Measurements from ENCODE around the gene TMEM203.

Gene TMEM203

DNA sequence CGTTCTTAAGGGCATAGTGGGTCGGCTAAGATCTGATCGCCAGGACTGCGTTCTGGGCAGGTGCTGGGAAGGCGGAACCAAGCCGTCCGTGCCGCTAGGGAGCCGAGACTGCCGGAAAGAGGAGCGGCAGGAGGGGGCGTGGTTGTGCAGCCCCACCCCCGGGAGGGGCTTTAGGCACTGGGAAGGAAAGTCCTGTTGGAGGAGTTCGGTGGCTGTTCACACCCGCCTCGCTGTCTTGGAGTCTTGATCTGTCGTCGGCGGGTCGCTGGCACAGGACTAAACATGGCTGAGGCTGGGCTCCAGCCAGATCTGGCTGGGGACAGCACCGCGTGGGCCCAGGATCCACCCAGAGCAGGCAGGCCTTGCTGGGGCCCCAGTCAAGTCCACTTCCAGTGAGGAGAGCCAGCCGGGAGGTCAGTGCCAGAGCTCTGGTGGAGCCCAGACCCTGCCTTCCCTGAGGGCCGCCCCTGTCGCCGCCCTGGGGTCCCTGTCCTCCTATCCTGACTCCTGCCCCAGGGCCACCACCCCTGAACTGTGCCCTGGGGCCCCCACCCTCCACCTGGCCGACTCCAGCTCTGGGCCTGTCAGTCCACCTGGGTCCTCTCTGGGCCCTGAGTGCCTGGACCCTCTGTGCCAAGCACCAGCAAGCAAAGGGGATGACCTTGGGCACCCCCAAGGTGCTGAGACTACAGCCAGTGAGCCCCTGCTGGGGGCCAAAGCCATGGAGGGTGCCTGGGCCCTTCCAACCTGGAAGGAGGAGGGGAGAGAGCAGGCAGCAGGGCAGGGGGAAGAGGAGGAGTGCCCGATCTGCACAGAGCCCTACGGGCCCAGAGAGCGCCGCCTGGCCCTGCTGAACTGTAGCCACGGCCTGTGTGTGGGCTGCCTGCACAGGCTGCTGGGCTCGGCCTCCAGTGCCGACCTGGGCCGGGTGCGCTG lies 12.1 kb upstream of the TMEM203 start:
- no peak for DNase-seq

DNA sequence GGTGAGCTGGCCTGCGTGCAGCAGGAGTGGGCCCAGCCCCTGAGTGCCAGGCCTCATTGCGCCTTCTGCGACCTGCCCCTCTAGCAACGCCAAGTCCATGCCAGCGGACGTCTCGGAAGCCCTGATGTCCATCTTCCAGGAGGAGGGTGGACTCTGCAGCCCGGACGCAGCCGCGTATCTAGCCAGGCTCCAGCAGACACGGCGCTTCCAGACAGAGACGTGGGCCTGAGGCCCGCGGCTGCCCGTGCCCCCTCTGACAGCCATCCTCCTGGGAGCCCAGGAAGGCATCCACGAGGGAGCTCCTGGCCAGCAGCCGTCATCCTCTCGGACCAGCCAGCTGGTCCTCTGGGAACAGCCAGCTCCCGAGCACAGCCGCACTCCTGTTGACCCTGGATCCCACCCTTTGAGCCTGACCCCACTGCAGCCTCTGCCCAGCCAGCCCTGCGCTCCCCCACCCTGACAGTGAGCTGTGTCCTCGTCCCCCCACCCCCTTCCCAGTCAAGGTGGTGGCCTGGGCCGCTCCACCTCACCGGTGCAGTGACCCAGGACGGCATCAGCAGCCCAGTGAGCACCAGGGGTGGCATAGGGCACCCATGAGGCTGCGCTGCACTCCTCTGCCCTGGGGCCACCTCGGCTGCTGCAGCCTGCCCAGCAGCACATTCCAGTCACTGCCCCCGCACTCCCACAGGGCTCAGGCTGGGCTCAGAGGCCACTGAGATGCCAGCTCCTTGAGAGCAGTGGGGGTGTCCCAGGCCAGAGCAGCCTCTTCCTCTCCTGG lies 10.9 kb upstream of the TMEM203 start:
- DNase-seq, result no peak

- DNase-seq, result no peak
Measured at GRCh38 chr9:137215196-137215986, 9.9 kb upstream of the TMEM203 start.

- DNase-seq, result no peak
Measured at GRCh38 chr9:137214620-137215019, 9.2 kb upstream of the TMEM203 start.

DNA sequence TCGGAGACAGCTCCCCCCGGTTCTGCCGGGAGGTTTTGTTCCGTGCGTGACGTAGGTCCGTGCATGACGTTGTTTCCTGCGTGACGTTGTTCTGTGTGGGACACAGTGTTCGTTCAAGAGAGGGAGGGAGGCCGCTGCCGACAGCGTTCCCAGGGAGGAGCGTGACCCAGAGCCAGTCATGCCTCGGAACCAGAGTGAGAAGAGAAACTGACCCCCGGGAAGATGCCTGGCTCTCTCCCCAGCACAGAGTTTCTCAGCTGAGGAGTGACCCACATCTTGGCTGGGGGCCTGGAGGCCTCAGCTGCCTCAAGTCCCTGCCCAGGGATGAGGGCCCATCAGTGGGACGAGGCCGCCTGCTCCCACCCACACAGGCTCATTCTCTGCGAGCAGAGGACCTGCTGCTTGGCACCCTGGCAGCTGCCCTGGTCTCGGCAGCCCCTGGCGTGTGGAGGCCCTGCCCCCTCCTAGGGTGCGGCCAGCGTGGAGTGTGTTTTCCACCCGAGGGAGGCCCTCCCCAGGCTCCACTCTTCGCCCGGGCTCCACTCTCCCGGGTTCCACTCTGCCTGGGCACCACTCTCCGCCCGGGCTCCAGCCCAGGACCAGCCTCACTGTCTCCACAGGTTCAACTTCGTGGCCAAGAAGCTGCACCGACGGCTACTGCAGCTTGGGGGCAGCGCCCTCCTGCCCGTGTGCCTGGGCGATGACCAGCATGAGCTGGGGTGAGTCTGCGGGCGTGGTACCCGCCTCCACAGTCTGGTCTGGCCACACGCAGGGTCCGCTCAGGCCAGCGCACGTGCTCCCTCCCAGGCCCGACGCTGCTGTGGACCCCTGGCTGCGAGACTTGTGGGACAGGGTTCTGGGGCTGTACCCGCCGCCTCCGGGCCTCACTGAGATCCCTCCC lies 8.0 kb upstream of the TMEM203 start:
- DNase-seq, result no peak

GRCh38 chr9:137212520-137212919 lies 7.1 kb upstream of the TMEM203 start:
- no peak for DNase-seq

- no peak for DNase-seq
Measured at GRCh38 chr9:137211532-137211931, 6.1 kb upstream of the TMEM203 start.

- no peak for DNase-seq
Measured at GRCh38 chr9:137206602-137207001, 1.2 kb upstream of the TMEM203 start.

GRCh38 chr9:137204731-137205125 lies 720 bp downstream of the TMEM203 start:
- no peak for DNase-seq

GRCh38 chr9:137202966-137203365 lies 2.5 kb downstream of the TMEM203 start:
- no peak for DNase-seq

DNA sequence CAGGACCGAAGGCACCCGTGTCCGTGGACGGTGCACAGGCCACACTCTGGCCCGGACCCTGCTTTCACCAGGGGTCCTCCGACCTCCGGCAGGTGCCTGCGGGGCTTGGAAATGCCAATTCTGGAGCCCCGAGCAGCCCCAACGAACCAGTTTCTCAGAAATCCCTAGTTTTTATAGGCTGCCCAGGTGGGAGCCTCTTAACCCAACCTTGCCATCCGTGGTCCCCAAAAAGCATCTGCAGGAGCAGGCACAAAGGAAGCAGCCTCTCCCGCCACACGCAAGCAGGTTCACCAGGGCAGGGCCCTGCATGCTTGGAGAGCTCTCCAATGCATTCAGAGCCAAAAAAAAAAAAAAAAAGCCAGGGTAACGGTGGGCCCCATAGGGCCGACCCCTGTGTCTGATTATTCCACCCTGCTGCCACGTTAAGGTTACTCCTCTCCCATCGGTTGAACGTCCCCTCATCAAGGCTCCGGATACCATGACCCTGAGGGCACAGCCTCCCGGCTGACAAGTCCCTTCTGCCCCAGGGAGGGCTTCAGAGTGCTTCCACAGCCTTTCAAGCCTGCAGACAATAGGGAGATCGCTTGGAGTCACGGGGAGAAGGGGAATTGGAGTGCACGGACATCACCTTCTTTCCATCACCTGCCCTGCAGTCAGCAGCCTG lies 4.1 kb downstream of the TMEM203 start:
- no peak for DNase-seq

GRCh38 chr9:137200311-137201204 lies 4.9 kb downstream of the TMEM203 start, which contains the start of gene TPRN:
Gene TPRN, minus strand, starts transcription at chr9:137200741. Its CDS starts 30 bp downstream, at chr9:137200711.
- peak; percentile 100 for DNase-seq

DNA sequence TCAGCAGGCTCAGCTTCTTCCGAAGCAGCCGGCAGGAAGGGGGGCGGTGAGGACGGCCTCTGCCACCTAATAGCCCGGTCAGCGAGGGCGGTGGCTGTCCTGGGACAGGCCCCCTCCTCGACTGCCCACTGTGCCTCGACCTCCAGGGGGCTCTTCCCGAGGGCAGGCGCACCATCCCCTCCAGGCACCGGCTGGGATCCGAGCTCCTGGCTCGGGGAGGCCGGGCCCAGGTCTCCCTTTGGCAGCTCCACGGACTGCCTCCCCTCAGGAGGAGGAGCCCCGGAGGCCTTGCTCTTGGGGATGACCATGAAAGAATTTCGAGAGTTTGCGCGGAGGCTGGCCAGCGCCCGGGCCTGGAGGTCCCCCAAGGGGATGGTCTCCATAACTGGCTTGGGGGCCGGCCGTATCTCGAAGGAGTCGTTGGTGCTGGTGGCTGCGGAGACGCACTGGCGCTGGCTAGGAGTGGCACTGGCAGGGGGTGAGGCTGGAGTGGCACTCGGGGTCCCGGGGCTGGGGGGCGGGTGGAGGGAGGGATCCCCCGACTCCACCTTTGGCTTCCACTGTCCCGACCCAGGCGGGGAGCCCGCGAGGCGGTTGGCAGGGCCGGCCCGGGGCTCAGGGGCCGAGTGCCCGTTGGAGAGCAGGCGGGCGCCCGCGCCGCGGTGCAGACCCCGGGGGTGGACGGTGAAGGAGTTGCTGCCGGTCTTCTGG lies 5.9 kb downstream of the TMEM203 start:
- DNase-seq, result no peak

DNA sequence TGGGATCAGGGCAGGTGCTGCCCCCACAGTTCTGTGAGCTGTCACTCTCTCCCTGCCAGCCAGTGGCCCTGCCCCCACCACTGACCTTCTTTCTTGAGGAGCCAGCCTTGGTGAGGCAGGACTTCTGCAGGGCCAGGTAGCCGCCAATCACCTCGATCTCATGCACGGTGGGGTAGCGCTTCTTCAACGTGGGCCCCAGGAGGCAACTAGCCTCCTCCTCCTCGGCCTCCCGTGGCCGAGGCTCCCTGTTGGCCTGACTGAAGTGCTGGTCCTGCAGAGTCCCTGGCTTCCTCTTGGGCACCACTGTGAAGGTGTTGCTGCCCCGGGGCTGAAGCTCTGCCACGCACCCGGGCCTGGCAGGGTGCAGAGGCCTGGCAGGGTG lies 6.6 kb downstream of the TMEM203 start:
- no peak for DNase-seq

- DNase-seq, result no peak
Measured at GRCh38 chr9:137198051-137198901, 7.2 kb downstream of the TMEM203 start.

- no peak for DNase-seq
Measured at GRCh38 chr9:137195525-137196220, 9.8 kb downstream of the TMEM203 start.

DNA sequence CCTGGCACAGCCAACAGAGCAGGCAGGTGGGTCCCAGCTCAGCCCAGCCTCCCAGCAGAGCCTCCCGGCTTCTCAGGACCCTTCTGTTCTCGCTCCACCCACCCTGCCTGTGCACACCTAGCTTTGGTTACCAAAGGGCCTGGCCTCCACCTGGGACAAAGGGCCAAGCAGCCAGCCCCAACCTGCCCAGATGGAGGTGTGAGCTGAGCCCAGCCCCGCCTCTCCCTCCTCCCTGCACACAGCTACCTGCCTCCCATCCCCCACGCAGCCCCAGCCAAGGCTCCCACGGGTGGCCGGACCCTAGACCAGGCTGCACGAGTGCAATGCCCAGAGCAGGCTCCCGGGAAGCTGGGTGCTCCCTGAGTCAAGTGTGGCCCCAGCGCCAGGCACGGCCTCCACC lies 10.5 kb downstream of the TMEM203 start:
- DNase-seq, result no peak

GRCh38 chr9:137194388-137194787 lies 11.1 kb downstream of the TMEM203 start:
- DNase-seq, result no peak
